Measurements from ENCODE around the gene HIPK4.
A peak's percentile ranks its signal among the peaks of the same experiment; 100 is the strongest.

The HIPK4 gene

DNA sequence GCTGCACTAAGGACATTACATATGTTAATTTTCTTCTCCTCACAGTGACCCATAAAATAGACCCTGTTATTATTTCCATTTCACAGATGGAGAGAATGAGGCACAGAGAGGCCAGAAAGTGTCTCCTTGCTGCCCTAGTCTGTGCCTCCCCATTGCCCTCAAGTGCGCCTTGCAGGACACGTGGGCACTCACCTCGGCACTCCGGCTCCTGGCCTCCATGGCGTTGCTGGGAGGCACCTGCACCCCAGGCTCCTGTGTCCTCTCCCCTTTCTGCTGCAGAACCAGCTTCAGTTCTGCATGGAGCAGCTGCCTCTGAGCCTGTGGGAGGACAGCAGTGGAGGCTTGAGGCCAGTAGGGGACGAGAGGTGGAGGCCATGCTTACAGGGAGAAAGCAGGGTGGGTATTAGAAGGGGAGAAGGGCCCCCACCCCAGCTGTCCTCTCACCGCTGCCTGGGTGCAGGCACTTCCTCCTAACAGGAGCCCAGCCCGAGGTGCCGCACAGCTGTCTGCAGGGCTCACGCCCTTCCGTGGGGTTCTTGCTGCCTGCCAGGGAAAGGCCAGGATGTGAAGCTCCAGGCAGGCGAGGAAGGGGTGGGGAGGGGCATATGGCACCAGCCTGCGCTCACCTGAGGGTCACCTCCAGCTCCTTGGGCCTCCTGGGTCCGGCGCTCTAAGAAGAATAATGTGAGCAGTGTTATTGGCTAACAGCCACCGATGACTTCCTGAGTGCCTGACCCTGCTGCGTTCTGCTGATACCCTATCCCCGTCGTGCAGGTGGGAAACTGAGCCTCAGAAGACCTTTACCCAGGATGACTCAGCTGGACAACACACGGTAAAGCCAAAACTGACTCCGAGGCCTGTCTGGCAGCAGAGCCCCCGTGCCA, 18.0 kb upstream of the HIPK4 start:
- no peak for TF ChIP-seq EZH2phosphoT487 (IDR thresholded peaks at IDR 0.05; ENCODE audit: borderline replicate concordance)
- TF ChIP-seq CTCF (conservative IDR thresholded peaks at IDR 0.05; ENCODE audit: low read length): no peak
- H2AFZ ChIP-seq (ENCODE audit: low read length): no peak overlapping the region
- no peak overlapping the region for H3K9ac ChIP-seq (ENCODE audit: low read depth, low read length, poor library complexity, severe bottlenecking)
- H3K4me3 ChIP-seq (ENCODE audit: low read length, poor library complexity, severe bottlenecking): no peak overlapping the region
- H3K9me2 ChIP-seq (replicated peaks; ENCODE audit: low read depth, low read length): no peaks in the 10 kb centered on the region
- H3K4me2 ChIP-seq (ENCODE audit: low read depth, low read length, poor library complexity, severe bottlenecking): no peak overlapping the region
- H4K20me1 ChIP-seq (ENCODE audit: insufficient read depth, low read length, poor library complexity, severe bottlenecking): no peaks in the 10 kb centered on the region
- H3K27me3 ChIP-seq (ENCODE audit: insufficient read depth, low read length, poor library complexity, severe bottlenecking): no peaks in the 10 kb centered on the region
- H3F3A ChIP-seq (ENCODE audit: low read depth): peaks cover 2% of the 10 kb centered on the region; the same call in 1 of the 2 replicates
- H3K4me1 ChIP-seq (ENCODE audit: insufficient read depth, low read length, poor library complexity, severe bottlenecking): peaks cover 5% of the 10 kb centered on the region
- no peaks in the 10 kb centered on the region for H3K9me3 ChIP-seq (ENCODE audit: insufficient read depth, low read depth, low read length)
- no peaks in the 10 kb centered on the region for H3K36me3 ChIP-seq (ENCODE audit: insufficient read depth, low read length)
- no peaks in the 10 kb centered on the region for H3K79me2 ChIP-seq (ENCODE audit: insufficient read depth, low read length)

DNA sequence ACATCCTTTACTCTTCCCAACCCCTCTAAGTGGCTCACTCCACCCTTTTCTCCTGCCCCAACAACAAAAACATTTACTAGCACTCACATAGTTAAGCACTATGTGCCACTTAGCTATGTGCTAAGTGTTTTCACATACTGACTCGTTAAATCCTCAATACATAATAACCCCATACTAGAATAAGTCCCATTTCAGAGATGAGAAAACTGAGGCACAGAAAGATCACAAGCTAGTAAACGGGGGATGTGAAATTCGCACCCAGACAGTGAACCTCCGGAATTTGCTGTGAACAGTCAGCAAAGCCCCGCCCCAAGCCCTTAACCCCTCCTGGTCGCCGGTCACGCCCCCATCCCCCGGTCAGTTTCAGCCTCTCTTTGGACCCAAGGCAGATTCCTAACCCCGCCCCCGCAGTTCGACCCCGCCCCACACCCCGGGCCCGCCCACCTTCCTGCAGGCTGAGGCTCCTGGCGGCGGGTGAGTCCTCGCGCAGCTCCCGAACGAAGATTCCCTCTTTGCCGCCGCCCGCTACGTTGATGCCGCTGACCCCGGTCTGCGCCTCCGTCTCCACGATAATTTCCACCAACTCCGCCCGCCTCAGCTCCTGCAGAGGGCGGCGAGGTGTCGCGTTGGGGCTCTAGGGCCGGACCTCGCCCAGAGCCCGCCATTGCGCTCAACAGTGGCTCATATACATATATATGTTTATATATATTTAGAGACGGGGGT, 13.4 kb upstream of the HIPK4 start:
- Histone ChIP-seq H3K4me1 (ENCODE audit: insufficient read depth, low read length, poor library complexity, severe bottlenecking) (no peaks in the 10 kb centered on the region), H3K36me3 (ENCODE audit: insufficient read depth, low read length) (no peaks in the 10 kb centered on the region), H3K79me2 (ENCODE audit: insufficient read depth, low read length) (no peaks in the 10 kb centered on the region), H3K9me3 (ENCODE audit: insufficient read depth, low read depth, low read length) (no peaks in the 10 kb centered on the region), H3K9me2 (replicated peaks; ENCODE audit: low read depth, low read length) (no peaks in the 10 kb centered on the region), H3K4me3 (ENCODE audit: low read length, poor library complexity, severe bottlenecking) (peak overlapping the region; percentile 75), H3K27me3 (ENCODE audit: insufficient read depth, low read length, poor library complexity, severe bottlenecking) (no peaks in the 10 kb centered on the region), H2AFZ (ENCODE audit: low read length) (peak overlapping the region; percentile 96), H4K20me1 (ENCODE audit: insufficient read depth, low read length, poor library complexity, severe bottlenecking) (no peaks in the 10 kb centered on the region), H3K4me2 (ENCODE audit: low read depth, low read length, poor library complexity, severe bottlenecking) (peak overlapping the region; percentile 89), H3K9ac (ENCODE audit: low read depth, low read length, poor library complexity, severe bottlenecking) (peak overlapping the region; percentile 66), H3F3A (ENCODE audit: low read depth) (peaks cover 2% of the 10 kb centered on the region; the same call in 1 of the 2 replicates)
- TF ChIP-seq EZH2phosphoT487 (IDR thresholded peaks at IDR 0.05; ENCODE audit: borderline replicate concordance): no peak
- TF ChIP-seq CTCF (conservative IDR thresholded peaks at IDR 0.05; ENCODE audit: low read length): no peak

- TF ChIP-seq CTCF (conservative IDR thresholded peaks at IDR 0.05; ENCODE audit: low read length): no peak
- TF ChIP-seq EZH2phosphoT487 (IDR thresholded peaks at IDR 0.05; ENCODE audit: borderline replicate concordance): no peak
These were observed 10.6 kb upstream of the HIPK4 start for GRCh38 chr19:40400559-40400958.

More at GRCh38 chr19:40400559-40400958, 10.6 kb upstream of the HIPK4 start:
- Histone ChIP-seq H3K4me2 (ENCODE audit: low read depth, low read length, poor library complexity, severe bottlenecking) (no peak overlapping the region), H3K4me1 (ENCODE audit: insufficient read depth, low read length, poor library complexity, severe bottlenecking) (no peaks in the 10 kb centered on the region), H3K79me2 (ENCODE audit: insufficient read depth, low read length) (no peaks in the 10 kb centered on the region), H3K4me3 (ENCODE audit: low read length, poor library complexity, severe bottlenecking) (no peak overlapping the region), H3K9me2 (replicated peaks; ENCODE audit: low read depth, low read length) (no peaks in the 10 kb centered on the region), H3K36me3 (ENCODE audit: insufficient read depth, low read length) (no peaks in the 10 kb centered on the region), H2AFZ (ENCODE audit: low read length) (no peak overlapping the region), H3K9me3 (ENCODE audit: insufficient read depth, low read depth, low read length) (no peaks in the 10 kb centered on the region), H3K9ac (ENCODE audit: low read depth, low read length, poor library complexity, severe bottlenecking) (no peak overlapping the region), H3F3A (ENCODE audit: low read depth) (peaks cover 2% of the 10 kb centered on the region; the same call in 1 of the 2 replicates), H3K27me3 (ENCODE audit: insufficient read depth, low read length, poor library complexity, severe bottlenecking) (no peaks in the 10 kb centered on the region), H4K20me1 (ENCODE audit: insufficient read depth, low read length, poor library complexity, severe bottlenecking) (no peaks in the 10 kb centered on the region)
